MG63 (cell line): Measurements from ENCODE around the gene FBN3. TPM values are rescaled to one million over a fixed set of nuclear protein-coding genes. Genes with fewer than 3 reads are reported as not detected.
A peak's percentile ranks its signal among the peaks of the same experiment; 100 is the strongest.

Source experiments
- DNase-seq: peaks from one replicate; pipeline ENCODE4 v3.0.0-alpha.2; 2020
- H3K27me3 ChIP-seq: fragments of 250-450 bp; sonication (Bioruptor Pico); 2 replicates; pipeline ENCODE4 v1.5.1; 2020; ENCODE audit warnings: mild to moderate bottlenecking, moderate library complexity
- H3K36me3 ChIP-seq: fragments of 250-450 bp; sonication (Bioruptor Pico); 2 replicates; pipeline ENCODE4 v1.5.1; 2020; ENCODE audit warnings: mild to moderate bottlenecking, moderate library complexity
- H3K4me3 ChIP-seq: fragments of 250-450 bp; sonication (Bioruptor Pico); 2 replicates; pipeline ENCODE4 v1.5.1; 2020; ENCODE audit warnings: mild to moderate bottlenecking, moderate library complexity
- H3K9me3 ChIP-seq: fragments of 250-450 bp; sonication (Bioruptor Pico); 2 replicates; pipeline ENCODE4 v1.5.1; 2020; ENCODE audit warnings: mild to moderate bottlenecking, moderate library complexity
- total RNA-seq: library from RNA; depleted of rRNA; stranded (reverse); fragments of >200 nt; shearing (Covaris generic); gene quantifications from 2 replicates; pipeline ENCODE4 v1.2.3, GENCODE V29; 2014; ENCODE audit warnings: low replicate concordance

FBN3 gene
- total RNA-seq, 1 experiment from 2014 or later, result not detected

DNA sequence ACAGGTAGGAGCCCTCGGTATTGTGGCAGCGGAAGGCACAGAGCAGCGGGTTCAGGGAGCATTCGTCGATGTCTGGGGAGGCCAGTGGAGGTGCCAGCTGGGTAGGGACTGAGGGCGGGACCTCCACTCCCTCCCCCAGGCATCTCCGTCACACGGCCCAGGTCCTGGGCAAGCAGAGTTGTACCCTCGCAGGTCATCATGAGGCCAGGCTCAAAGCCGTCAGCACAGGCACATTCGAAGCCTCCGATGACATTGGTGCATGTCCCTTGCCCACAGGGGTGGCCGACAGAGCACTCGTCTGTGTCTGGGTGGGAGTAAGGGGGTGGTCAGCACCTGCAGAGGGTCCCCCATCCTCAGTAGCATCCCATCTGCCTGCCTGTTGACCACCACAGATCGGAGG lies 61.5 kb downstream of the FBN3 start:
- Histone ChIP-seq H3K9me3 (peaks cover 14% of the 10 kb centered on the region), H3K4me3 (no peak overlapping the region), H3K36me3 (no peaks in the 10 kb centered on the region), H3K27me3 (0 out of 2 replicates have a peak, but pooled peaks cover 2% of the 10 kb centered on the region)
- DNase-seq, result no peak

DNA sequence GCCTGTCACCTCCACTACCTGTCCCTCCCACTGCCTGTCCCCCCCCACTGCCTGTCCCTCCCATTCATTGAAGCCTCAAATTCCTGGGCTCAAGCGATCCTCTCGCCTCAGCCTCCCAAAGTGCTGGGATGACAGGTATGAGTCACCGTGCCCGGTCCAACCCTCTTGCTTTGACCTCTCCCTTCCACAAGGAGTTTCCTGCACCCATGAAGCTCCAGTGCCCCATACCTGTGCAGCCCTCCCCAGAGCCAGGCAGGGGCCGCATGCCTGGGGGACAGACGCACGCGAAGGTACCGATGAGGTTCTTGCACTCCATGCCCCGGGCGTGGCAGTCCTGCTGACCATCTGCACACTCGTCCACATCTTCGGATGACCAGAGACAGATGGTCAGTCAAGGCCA lies 62.5 kb downstream of the FBN3 start:
- H3K4me3 ChIP-seq, result no peak overlapping the region
- DNase-seq, result no peak
- H3K27me3 ChIP-seq, result 0 out of 2 replicates have a peak, but pooled peaks cover 2% of the 10 kb centered on the region
- peaks cover 14% of the 10 kb centered on the region for H3K9me3 ChIP-seq
- no peaks in the 10 kb centered on the region for H3K36me3 ChIP-seq

DNA sequence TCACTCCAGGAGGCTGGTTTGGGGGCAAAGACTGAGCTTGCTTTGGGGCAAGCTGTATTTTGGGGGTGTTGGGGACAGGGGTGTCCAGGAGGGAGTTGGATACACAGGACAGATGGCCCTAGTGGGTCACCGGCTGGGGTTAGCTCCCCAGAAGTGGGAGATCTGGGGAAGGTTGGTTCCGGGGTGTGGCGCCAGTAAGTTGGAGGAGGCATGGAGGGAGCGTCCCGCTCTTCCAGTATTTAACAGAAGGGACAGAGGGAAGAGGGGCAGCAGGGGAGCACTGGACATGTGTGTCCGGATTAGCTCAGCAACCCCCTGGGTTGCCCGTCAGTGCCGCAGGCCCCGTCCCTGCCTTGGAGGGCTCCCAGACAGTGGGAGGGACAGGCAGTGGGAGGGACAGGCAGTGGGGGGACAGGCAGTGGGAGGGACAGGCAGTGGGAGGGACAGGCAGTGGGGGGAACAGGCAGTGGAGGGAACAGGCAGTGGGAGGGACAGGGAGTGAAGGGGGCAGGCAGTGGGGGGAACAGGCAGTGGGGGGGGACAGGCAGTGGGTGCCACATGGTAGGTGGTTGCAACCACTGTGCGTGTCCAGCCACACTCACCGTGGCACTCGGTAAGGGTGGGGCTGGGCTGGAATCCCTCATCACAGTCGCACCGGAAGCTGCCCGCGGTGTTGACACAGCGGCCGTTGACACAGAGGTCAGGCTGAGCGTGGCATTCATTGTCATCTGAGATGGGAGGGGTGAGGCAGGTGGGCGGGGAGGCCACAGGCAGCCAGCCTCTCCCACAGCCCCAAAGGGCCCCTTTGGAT lies 63.6 kb downstream of the FBN3 start:
- no peaks in the 10 kb centered on the region for H3K36me3 ChIP-seq
- peak; percentile 51 for DNase-seq
- H3K4me3 ChIP-seq, result no peak overlapping the region

DNA sequence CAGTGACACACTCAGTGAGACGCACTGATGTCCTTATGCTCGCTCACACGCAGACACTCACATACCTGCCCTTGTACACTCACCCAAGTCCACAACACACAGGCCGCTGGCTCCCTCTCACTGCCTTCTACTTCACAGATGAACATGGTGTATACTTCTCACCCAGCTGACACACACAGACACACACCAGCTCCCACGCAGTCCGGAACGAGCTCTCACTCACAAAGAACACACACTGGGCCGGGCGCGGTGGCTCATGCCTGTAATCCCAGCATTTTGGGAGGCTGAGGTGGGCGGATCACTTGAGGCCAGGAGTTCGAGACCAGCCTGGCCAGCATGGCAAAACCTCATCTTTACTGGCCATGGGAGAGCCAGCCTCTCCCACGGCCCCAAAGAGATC lies 65.2 kb downstream of the FBN3 start:
- H3K27me3 ChIP-seq, result no peaks in the 10 kb centered on the region
- no peak overlapping the region for H3K4me3 ChIP-seq
- DNase-seq, result no peak
- H3K36me3 ChIP-seq, result no peaks in the 10 kb centered on the region
- peaks cover 6% of the 10 kb centered on the region for H3K9me3 ChIP-seq

More for the DNA sequence above, 63.6 kb downstream of the FBN3 start:
- Histone ChIP-seq H3K9me3 (peaks cover 14% of the 10 kb centered on the region), H3K27me3 (no peaks in the 10 kb centered on the region)

DNA sequence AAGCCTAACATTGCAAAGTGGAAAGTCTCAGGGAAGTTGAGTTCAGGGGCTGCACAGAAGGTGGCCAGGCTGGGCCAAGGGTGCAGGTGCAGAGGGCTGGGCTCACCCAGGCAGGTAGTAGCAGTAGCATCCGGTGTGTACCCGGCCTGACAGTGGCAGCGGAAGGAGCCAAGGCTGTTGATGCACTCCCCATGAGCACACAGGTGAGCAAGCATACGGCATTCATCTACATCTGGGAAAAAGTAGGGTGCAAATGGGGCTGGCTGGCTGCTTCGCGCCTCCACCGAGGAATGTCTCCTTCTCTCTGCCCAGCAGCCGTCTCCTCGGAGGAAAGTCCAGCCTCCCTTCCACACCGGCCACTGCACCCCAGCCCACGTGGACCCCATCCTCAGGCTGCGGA lies 66.3 kb downstream of the FBN3 start:
- no peaks in the 10 kb centered on the region for H3K36me3 ChIP-seq
- H3K9me3 ChIP-seq, result no peaks in the 10 kb centered on the region; the same call in 1 of the 2 replicates
- no peak for DNase-seq
- H3K4me3 ChIP-seq, result no peak overlapping the region
- no peaks in the 10 kb centered on the region for H3K27me3 ChIP-seq

DNA sequence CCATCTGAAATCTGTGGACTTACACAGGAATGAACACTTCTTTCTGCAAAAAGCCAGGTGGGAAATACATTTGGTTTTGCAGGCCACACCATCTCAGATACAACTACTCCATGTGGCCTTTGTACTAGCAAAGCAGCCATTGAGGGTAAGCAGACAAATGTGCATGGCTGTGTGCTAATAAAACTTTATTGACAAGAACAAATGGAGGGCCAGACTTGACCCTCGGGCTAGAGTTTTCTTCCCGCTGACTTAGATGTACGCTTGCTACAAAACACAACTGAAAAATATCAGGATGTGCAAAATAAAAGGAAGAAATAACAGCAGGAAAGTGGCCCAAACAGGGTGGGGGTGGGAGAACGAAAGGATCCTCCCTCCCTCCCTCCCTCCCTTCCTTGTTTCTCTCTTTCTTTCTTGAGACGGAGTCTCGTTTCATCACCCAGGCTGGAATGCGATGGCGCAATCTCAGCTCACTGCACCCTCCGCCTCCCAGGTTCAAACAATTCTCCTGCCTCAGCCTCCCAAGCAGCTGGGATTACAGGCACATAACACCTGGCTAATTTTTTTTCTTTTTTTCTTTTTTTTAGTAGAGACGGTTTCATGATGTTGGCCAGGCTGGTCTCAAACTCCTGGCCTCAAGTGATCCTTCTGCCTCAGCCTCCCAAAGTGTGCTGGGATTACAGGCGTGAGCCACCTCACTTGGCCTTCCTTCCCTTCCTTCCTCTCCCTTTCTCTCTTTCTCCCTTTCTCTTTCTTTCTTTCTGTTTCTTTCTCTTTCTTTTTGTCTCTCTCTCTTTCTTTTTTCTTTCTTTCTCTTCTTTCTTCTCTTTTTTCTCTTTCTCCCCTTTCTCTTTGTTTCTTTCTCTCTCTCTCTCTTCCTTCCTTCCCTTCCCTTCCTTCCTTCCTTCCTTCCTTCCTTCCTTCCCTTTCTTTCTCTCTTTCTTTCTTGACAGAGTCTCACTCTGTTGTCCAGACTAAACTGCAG lies 67.5 kb downstream of the FBN3 start:
- no peaks in the 10 kb centered on the region for H3K27me3 ChIP-seq
- no peak for DNase-seq
- no peak overlapping the region for H3K4me3 ChIP-seq
- no peaks in the 10 kb centered on the region for H3K9me3 ChIP-seq
- no peaks in the 10 kb centered on the region for H3K36me3 ChIP-seq

DNA sequence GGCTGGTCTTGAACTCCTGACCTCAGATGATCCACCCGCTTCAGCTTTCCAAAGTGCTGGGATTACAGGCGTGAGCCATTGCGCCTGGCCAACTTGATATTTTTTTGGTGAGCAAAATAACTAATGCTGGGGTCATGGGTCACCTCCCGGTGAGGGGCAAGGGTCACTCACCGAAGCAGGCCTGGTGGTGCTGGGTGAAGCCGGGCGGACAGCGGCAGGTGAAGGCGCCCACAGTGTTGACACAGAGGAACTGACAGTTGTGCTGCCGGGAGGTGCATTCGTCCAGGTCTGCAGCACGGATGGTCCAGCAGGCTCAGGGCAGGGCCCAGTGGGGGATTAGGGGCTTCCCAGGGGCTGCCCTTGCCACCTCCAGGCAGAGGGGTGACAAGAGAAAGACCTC lies 68.6 kb downstream of the FBN3 start:
- no peaks in the 10 kb centered on the region for H3K36me3 ChIP-seq
- no peak for DNase-seq
- no peak overlapping the region for H3K4me3 ChIP-seq
- H3K27me3 ChIP-seq, result no peaks in the 10 kb centered on the region
- no peaks in the 10 kb centered on the region for H3K9me3 ChIP-seq

DNA sequence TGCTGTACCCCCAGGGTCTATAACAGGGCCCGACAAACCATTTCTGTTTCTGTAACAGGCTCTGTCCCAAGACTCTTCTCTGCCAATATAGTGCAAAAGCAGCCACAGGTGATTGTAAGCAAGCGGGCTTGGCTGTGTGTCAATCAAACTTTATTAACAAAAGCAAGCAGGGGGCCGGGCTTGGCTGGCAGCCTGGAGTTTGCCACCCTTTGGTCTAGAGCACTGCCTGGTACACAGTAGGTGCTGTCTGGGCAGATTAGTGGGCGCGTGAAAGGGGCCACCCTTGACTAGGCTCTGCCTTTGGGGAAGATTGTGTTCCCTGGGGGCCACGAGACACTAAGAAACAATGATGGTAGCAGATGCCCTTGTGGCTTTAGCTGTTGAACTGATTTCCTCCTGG lies 69.4 kb downstream of the FBN3 start:
- Histone ChIP-seq H3K4me3 (no peak overlapping the region), H3K27me3 (peaks cover 2% of the 10 kb centered on the region; the same call in 1 of the 2 replicates), H3K9me3 (no peaks in the 10 kb centered on the region), H3K36me3 (no peaks in the 10 kb centered on the region)
- DNase-seq, result no peak

DNA sequence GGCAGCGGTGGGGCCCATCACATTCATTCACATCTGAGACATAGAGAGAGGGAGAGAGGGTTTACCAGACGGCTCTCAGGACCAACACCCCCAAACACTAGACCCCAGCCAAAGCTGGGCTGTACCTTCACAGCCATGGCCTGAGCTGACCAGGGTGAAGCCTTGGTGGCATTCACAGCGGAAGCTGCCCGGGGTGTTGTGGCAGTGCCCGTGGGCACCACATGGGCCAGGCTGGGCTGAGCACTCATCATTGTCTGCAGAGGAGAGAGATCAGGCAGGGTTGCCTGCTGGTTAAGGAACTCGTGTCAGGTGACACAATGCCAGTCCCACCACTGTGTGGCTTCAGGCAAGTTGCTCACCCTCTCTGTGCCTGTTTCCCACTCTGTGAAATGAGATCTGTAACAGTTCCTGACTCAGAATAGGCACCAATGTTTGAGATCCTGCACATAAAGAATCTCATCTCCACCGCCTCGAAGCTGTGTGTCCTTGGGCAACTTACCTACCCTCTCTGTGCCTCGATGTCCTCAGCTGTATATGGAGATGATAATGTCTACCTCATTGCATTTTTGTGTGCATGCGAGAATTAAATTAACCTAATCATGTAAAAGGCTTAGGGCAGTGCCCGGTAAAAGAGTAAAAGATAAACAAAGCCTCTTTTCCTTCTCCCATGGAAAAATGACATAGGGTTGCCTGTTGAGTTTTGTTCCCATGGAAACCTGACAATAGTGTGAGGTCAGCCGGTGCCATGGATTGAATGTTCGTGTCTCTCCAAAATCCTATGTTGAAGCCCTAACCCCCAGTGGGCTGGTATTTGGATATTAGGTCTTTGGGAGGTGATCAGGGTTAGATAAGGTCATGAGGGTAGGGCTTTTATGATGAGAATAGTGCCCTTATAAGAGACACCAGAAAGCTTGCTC lies 74.0 kb downstream of the FBN3 start:
- DNase-seq, result no peak
- peaks cover under 1% of the 10 kb centered on the region; the same call in 1 of the 2 replicates for H3K9me3 ChIP-seq
- H3K4me3 ChIP-seq, result no peak overlapping the region
- H3K36me3 ChIP-seq, result no peaks in the 10 kb centered on the region
- H3K27me3 ChIP-seq, result peaks cover 2% of the 10 kb centered on the region; the same call in 1 of the 2 replicates

DNA sequence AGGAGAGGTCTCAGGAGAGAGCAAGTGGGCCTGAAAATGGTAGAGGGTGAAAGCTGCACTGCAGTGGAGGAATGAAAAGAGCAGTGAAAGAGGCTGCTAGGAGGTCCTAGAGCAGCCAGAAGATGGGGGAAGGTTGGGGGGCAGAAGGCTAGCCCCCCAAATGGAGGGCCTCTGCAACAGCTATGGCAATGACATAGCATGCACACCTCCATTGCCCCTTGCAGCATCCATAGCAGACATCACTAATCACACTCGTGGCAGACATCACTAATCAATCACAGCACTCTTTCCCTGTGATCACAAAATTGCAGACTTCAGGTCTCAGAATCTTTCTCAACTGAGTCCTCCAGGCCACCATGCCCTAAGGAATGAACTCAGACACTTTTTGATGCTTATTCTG lies 74.9 kb downstream of the FBN3 start:
- DNase-seq, result no peak
- Histone ChIP-seq H3K27me3 (peaks cover 2% of the 10 kb centered on the region; the same call in 1 of the 2 replicates), H3K9me3 (peaks cover 9% of the 10 kb centered on the region), H3K36me3 (no peaks in the 10 kb centered on the region), H3K4me3 (no peak overlapping the region)

DNA sequence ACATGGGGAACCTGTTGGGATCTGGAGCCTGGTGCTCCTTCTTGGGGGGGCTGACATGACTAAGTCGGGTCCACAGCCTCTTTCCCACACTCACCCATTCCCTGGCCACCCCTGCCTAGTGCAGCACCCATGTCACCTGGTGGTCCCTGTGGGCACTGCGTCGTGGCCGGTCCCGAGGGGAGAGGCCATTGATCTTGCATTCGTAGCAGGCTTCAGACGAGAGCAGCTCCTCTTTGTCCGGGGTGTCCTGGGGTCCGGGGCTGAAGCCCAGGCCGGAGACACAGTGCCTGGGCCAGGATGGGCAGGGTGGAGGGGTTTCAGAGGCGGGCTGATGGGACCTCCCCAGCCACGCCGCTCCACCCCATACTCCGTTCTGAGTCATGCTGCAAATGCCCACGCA lies 77.5 kb downstream of the FBN3 start:
- no peaks in the 10 kb centered on the region for H3K36me3 ChIP-seq
- H3K4me3 ChIP-seq, result no peak overlapping the region
- H3K27me3 ChIP-seq, result peaks cover 2% of the 10 kb centered on the region; the same call in 1 of the 2 replicates
- no peak for DNase-seq
- H3K9me3 ChIP-seq, result peaks cover 16% of the 10 kb centered on the region

DNA sequence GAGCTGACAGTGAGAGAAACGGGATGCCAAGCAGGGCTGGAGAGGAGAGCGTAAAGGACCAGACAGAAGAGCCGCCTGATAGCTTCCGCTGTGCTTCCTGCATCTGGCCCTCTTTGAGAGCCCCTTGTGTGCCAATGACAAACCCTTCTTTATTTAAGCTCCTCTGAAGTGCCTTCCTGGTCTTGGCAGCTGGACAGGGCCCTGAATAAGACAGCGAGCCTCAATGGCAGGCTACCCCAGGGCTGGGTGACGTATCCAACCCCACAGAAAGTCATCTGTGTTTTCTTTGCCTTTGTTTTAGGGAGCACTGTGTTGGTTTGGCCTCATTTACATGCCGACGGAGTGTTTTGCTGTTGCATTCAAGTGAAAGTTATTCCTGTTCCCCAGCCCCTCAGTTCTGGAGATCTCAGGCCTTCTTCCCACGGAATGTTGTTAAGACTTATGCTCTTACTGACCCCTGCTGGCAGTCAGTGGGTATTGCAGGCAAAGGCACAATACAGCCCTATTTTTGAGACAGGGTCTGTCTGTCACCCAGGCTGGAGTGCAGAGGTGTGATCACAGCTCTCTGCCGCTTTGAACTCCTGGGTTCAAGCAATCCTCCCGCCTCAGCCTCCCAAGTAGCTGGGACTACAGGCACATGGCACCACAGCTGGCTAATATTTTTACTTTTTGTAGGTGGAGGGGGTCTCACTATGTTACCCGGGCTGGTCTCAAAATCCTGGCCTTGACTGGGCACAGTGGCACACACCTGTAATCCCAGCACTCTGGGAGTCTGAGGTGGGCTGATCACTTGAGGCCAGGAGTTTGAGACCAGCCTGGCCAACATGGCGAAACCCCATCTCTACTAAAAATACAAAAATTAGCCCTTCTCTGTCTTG lies 80.1 kb downstream of the FBN3 start:
- Histone ChIP-seq H3K9me3 (peaks cover 16% of the 10 kb centered on the region), H3K36me3 (no peaks in the 10 kb centered on the region), H3K4me3 (no peak overlapping the region), H3K27me3 (no peaks in the 10 kb centered on the region)
- DNase-seq, result no peak

DNA sequence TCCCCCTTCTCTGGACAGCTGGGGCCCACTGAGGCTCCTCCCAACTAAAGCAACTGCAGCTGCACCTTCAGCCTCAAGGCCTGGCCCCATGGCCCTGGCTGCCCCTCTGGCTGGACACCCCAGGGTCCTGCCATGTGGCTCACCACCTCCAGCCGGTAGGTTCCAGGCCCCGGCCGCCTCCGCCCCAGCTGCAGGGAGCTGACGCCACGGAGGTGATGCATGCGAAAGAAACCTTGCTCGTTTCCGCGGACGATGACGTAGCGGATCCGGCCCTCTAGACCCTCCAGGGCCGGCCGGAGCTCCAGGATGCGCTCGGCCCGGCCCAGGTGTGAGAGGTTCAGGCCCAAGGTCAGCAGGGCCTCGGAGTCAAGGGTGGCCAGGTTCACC lies 83.5 kb downstream of the FBN3 start:
- peaks cover 11% of the 10 kb centered on the region; the same call in 1 of the 2 replicates for H3K27me3 ChIP-seq
- H3K4me3 ChIP-seq, result no peak overlapping the region
- H3K9me3 ChIP-seq, result peaks cover 16% of the 10 kb centered on the region
- DNase-seq, result no peak
- no peaks in the 10 kb centered on the region for H3K36me3 ChIP-seq

DNA sequence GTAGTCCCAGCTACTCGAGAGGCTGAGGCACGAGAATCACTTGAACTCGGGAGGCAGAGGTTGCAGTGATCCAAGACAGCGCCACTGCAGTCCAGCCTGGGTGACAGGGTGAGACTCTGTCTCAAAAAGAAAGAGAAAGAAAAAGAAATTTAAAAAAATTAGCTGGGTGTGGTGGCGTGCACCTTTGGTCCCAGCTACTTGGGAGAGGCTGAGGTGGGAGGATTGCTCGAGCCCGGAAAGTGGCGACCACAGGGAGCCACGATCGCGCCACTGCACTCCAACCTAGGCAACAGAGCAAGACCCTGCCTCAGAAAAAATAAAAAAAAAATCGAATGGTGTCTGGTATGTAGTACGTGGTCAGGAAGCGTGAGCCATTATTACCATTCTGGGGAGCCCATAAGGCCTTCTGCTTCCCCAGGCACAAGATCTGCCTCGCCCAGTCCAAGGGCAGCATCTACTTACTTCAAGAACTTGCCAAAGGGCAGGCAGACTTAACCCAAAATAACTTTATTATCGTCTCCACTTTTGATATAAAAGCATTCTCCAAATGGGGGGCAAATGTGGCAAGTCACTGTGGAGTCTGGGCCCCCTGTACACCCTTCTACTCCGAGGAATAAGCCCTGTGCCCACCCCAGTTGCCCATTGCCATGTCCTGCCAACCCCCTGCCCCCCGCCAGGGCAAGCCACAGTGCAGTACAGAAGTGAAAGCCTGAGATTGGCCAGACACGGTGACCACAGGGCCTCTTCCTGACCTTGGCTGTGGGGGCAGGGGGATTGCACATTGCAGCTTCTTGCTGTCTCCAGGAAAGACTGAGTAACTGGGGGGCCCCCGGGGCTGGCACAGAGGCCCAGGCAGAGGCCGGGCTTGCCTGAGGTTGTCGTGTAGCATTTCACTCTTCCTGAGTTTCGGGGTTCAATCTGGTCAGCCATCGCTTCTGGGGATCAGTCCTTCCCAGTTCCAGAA lies 84.2 kb downstream of the FBN3 start:
- no peak for DNase-seq
- Histone ChIP-seq H3K27me3 (peaks cover 11% of the 10 kb centered on the region; the same call in 1 of the 2 replicates), H3K4me3 (no peak overlapping the region), H3K36me3 (no peaks in the 10 kb centered on the region), H3K9me3 (peaks cover 13% of the 10 kb centered on the region)
